GM23248 (cell line): ENCODE measurements around the gene ZFP69.

ENCODE experiments used
- EZH2 ChIP-seq: fragments of 200-600 bp; sonication (generic); IDR thresholded peaks from 2 replicates; pipeline ENCODE4 v1.6.1; 2018; ENCODE audit warnings: antibody characterized with exemption, mild to moderate bottlenecking; ENCODE audit not compliant: insufficient read depth, poor library complexity, severe bottlenecking
- EZH2phosphoT487 ChIP-seq: fragments of 200-600 bp; sonication (generic); IDR thresholded peaks from 2 replicates; pipeline ENCODE4 v1.6.1; 2018; ENCODE audit warnings: antibody characterized with exemption, moderate library complexity, mild to moderate bottlenecking, low read depth; ENCODE audit not compliant: insufficient read depth

GRCh38 chr1:40435876-40436275, 41.2 kb upstream of the ZFP69 start:
- TF ChIP-seq EZH2 (no peak), EZH2phosphoT487 (no peak)
